HG03139 (cell line): ENCODE data around the gene VPS11.
"Not testable (repeated sequence)": the region's sequence is repeated elsewhere in the genome, so short reads cannot be mapped to it uniquely, and the experiment has no call there.

Source experiments
- ATAC-seq: cut with Tn5 transposase; IDR thresholded peaks from one replicate; pipeline ENCODE4 v1.9.1; 2021; ENCODE audit not compliant: unreplicated experiment

VPS11 gene

GRCh38 chr11:119101759-119102423 is 34.3 kb downstream of the VPS11 start, which contains the start of gene DPAGT1:
TSS of gene DPAGT1 (minus strand) at chr11:119101853. CDS start at chr11:119101655, 198 bp downstream.
- ATAC-seq = peak; percentile 72

DNA sequence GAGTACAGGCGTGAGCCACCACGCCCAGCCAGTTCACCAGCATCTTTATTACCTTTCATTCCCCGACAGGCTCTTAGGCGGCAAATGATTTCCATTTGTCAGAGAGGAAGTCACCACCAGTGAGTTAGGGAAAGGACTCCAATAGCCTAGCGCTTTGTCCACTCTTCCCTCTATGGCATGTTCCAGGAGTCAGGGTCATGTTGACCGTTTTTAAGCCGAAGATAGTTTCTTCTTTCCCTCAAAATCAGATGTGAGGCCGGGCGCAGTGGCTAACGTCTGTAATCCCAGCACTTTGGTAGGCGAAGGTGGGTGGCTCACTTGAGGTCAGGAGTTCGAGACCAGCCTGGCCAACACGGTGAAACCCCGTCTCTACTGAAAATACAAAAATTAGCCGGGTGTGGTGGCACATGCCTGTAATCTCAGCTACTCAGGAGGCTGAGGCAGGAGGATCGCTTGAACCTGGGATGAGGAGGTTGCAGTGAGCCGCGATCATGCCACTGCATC is 35.6 kb downstream of the VPS11 start:
- ATAC-seq = not testable (repeated sequence)

DNA sequence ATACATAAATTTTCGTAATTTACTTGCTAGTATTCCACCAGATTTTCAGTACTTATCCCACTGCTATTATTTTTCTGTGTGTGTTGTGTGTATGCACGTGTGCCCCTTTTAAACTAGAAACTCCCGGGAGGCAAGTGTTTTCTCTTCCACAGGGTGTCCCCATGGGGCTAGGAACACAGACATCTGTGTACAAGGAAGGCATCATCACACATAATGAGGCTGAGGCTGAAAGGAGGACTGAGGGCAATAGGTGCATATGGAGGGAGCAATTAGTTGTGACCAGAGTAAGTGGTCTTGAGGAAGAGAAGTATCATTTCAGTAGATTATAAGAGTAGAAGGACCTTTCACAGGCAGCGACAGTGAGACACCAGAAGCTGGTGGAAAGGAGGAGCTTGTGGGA is 36.2 kb downstream of the VPS11 start:
- no peak for ATAC-seq

DNA sequence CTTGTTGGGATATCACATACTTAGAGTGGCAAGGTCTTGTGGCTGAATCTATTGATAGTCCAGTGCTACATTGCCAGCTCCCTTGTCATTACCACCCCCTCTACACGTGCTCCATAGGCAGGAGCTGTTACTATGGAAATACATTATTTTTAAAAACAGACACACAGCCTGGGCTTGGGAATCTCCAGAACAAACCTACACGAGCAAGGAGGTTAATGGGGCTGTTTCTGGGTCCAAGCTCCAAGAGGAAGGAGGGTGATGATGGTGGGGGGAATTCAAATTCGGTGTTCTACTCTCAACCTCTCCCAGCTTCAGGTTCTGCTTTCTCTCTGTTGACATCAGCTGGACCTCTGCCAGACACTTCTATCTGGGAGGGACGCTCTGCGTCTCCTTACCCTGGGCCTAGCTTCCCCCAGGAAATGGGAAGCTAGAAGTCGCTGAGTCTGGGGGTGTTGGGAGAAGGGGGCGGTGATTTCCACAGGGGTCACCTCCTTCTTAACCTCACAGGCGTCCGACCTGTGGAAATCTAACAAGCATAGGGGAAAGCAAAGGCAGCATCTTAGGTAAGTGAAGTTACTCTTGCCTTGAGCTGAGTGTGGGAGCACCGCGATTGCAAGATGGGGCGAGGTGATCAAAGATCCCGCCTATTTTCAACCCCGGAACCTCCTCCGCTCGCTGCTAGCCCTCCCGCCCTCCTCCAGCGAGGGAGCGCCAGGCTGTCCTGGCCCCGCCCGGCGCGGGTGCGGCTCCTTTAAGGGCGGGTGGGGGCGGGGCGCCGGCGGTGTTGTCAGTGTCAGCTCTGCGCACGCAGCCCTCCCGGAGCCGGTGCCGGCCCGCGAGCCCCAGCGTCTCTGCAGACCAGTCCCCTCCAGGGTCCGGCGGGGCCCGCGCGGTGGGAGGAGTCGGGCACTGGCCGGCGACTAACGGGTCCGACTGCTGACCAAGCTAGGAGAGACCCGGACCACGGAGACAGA is 39.2 kb downstream of the VPS11 start, which contains the start of gene C2CD2L:
Gene C2CD2L, plus strand, starts transcription at position 781 of the 974 bp plus-strand sequence. CDS start 398 bp downstream, outside the sequence.
- peak; percentile 71 for ATAC-seq

DNA sequence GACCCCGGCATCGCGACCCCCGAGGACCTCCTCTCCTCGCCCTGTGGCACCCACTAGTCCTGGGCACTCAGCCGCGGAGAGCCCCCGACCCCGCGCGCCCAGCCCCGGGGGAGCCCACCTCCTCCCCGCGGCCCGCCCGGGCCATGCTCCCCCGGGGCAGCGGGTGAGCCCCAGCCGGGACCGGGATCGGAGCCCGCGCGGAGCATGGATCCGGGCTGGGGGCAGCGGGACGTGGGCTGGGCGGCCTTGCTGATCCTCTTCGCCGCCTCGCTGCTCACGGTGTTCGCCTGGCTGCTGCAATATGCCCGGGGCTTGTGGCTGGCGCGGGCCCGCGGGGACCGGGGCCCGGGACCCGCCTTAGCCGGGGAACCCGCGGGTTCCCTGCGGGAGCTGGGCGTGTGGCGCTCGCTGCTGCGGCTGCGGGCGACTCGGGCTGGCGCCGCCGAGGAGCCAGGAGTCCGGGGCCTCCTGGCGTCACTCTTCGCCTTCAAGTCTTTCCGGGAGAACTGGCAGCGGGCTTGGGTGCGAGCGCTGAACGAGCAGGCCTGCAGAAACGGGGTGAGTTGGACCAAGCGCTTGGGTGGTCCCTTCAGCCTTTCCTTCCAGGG is 40.0 kb downstream of the VPS11 start:
- ATAC-seq = peak; percentile 14

DNA sequence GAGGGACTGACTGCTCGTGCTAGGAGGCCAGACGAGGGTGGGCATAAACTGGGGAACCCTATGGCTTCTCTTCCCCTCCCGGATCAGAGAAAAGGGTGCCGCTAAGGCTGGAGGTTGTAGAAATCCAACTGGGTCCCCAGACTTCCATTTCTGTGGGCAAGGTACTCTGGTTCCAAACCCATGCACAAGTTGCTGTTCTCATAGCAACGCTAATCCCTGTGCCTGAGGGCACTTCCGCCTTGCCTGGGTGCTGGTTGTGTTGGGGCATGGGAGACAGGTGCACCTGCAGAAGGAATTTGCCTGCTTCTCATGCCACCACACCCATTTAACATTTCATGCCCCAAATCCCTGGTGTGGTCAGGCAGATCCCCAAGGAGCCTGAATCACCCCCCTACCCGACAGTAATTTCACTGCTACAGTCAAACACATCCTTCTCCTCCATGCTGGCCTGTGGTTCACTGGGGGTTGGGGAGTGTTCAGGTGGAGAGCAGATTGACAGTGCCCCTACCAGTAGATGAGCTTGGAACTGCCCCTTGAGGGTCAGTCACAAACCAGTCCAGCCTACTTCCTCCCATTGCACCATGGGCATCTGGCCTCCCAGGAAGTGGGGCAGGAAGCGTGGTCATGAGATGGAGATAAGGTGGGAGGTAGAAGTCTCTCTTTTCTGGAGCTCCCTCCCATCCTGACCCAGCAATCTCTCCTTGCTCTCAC is 40.7 kb downstream of the VPS11 start:
- ATAC-seq = no peak

GRCh38 chr11:119108857-119109221 is 41.2 kb downstream of the VPS11 start:
- ATAC-seq = no peak

DNA sequence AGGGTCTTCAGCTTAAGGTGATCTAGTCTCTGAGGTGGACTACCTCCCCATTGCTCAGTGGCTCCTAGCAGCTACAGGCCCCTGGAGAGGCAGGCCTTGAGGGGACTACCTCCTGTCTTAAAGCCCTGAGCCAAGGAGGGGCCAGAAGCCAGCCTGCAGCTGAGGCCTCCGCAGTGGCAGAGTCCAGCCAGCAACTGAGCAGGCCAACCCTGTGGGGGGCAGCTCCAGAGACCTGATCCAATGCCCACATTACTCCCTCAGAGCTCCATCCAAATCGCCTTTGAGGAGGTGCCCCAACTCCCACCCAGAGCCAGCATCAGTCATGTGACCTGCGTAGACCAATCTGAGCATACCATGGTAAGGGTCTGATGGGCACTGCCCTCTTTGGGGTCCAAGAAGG is 42.2 kb downstream of the VPS11 start:
- no peak for ATAC-seq

GRCh38 chr11:119110439-119110838 is 42.8 kb downstream of the VPS11 start:
- ATAC-seq = no peak

DNA sequence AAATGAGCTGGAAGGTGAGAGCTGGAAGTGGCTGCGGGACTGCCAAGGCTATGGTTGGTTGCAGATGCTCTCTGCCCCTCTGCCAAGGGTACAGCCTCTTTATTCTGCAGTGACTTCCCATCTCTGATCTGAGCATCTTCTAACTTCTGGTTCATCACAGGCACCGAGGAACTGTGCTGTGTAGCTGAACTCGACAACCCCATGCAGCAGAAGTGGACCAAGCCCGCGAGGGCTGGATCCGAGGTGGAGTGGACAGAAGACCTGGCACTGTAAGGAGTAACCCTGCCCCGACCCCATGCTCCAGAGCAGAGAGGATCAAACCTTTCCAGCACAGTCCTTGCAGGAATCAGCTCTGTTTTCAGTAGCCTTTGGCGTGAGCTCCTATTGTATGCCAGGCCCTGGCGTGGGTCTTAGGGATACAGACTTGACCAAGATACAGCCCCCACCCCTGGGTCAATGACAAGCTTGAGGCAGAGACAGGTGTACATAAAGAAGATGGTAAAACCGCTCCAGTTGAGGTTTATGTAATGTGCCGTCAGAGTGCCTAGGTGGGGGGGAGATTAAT is 43.8 kb downstream of the VPS11 start:
- no peak for ATAC-seq

DNA sequence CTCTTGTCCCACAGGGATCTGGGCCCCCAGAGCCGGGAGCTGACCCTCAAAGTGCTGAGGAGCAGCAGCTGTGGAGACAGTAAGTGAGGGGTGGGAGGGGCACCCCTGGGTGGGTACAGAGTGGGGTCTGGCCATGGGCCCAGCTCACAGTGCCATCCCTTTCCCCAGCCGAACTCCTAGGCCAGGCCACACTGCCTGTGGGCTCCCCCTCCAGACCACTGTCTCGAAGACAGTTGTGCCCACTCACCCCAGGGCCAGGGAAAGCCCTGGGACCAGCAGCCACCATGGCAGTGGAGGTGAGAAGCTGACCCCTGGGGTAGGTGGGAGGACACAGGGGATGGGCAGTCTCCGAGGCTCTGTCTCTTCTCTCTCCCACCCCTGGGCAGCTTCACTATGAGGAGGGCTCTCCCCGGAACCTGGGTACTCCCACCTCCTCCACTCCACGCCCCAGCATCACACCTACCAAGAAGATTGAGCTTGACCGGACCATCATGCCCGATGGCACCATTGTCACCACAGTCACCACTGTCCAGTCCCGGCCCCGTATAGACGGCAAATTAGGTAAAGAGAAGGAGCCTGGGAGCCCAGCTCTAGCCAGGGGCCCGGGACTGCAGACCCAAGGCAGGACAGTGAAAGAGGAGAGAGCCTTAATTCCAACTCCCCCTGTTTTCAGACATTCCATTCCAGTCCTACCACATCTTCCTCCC is 44.8 kb downstream of the VPS11 start:
- no peak for ATAC-seq

DNA sequence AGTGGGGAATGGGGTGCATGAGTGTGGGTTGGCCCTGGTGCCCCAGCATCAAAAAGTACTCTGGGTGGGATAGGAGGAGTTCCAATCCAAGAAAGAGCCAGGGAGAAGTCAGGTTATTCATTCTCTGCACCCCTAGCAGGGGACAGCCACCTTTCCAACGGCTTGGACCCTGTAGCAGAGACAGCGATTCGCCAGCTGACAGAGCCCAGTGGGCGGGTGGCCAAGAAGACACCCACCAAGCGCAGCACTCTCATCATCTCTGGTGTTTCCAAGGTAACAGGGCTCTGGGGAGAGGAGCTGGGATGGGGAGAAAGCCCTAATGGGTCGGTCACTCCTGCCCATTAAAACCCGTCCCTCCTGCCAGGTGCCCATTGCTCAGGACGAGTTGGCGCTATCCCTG is 46.1 kb downstream of the VPS11 start:
- ATAC-seq = no peak

- ATAC-seq = no peak
These were observed 46.7 kb downstream of the VPS11 start for GRCh38 chr11:119114351-119114750.

DNA sequence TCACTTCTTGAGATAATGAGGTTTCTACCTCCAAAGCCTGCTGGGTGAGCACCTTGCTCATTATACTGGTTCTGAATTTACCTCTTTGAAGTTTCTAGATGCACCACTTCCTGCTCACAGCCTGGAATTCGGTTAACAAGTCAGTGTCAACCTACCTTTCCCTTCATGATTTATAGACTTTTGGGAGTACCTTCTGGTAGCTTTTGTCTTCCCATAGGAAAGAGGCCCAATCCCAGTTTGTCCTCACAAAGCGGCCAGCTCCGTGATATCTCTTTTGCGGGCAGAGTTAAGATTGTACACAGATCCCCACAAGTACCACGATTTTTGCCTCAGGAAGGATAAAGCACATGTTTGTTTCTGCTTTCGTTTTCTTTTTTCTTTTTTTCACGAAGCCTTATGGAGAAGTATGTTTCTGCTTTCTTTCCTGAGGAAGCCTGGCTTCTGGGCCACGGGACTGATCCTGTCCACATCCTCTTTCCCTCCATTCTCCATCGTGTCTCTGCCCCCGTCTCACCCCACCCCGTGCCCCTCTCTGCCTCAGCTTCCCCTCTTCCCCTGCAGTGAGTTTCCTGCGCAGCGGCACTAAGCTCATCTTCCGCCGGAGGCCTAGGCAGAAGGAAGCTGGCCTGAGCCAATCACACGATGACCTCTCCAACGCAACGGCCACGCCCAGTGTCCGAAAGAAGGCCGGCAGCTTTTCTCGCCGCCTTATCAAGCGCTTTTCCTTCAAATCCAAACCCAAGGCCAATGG is 48.0 kb downstream of the VPS11 start:
- no peak for ATAC-seq

DNA sequence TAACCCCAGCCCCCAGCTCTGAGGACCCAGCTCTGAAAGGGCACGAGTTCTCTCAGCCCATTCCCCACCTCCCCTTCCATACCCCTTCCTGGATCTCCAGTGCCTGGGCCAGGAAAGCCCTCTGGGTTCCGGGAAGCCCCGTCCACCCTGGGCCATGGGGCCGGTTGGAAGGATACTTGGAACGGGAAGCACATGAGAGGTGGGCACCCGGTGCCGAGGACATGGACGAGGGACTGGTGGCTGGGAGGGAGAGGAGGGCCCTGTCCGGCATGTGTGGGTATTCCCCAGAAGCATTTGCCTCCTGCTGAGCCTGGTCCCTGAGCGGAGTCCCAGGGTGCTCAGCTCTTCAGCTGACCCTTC is 48.6 kb downstream of the VPS11 start:
- no peak for ATAC-seq

DNA sequence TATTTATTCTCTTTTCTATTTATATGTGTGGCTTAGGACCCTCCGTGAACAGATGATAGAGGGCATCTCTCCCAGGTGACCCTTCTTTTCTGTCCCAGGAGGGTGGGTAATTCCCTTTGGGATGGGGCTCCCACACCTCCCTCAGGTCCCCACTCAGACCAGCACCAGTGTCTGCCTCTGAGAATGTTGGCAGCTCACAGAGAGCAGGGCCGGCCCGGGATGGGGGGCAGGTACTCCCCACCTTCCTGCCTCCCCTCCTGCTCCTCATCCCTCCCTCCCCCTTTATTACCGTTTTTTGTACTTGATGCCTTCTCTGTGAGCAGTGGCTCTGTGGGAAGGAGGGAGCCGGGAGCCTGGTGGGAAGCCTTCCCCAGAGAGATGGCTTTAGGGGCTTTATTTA is 49.0 kb downstream of the VPS11 start:
- ATAC-seq = no peak

DNA sequence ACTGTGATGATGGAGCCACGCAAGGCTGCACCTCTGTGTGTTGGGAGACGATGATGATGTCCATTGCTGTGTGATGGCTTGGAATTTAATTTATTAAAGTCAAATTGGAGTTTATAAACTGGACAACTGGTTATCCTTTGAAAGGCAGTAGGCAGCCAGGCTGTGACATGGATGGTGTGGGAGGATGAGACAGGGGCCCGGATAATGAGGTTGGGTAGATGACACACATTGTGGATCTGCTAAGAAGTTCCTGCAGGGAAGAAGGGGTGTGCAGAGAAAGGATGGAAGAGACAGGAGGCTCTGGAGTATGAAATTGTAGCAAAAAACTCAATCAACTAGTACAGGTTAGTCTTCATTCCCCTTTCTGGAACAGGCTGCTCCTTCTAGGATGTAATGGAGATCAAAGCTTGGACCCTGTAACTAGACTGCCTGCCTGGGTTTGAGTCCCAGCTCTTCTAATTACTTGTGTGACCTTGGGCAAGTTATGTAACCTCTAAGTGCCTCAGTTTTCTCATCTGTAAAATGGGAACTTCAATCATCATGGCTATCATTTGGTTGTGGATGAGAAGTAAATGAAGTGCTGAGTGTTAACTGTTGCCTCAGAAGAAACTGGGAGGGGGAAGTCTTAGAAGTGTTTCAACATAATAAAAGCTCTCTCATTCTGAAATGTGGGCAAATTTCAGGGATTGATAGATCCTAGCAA is 49.5 kb downstream of the VPS11 start:
- no peak for ATAC-seq

- no peak for ATAC-seq
These were observed 50.6 kb downstream of the VPS11 start for GRCh38 chr11:119118227-119118626.

DNA sequence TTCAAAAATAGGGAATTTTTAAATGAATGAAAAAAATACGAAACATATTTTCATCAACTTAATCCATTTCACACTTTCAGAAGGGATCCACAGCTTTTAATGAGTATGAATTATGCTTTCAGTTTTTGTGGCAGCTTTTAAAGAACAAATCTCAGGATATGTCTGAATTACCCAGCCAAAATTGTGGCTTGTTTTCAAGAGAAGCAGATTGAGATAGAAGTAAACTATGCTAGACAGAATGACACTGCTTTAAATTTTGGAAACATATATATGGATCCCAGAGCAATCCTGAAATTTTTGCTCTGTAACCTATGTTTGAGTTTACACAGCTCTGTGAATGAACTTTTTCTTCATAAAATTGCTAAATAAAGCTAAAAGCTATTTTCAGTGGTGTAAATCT is 51.3 kb downstream of the VPS11 start:
- ATAC-seq = no peak
